HepG2 (cell line): ENCODE data around the gene PTCD3. TPM values are rescaled to one million over a fixed set of nuclear protein-coding genes. Genes with fewer than 3 reads are reported as not detected.

Source experiments
- ATAC-seq: fragments of 200-7000 bp; cut with Tn5 transposase; 3 replicates; pipeline ENCODE4 v1.9.1; 2020; ENCODE audit warnings: mild to moderate bottlenecking, moderate library complexity
- BruUV-seq: library from RNA; stranded (reverse); fragments of 400-500 nt; replicated peaks from 2 replicates; lab custom pipeline; 2021; lab: Mats Ljungman, UMichigan
- CTCF ChIA-PET: fragments of 300-600 bp; formaldehyde crosslinking; extraction: SDS; loops from one replicate; lab custom pipeline; 2021; ENCODE audit warnings: low total read pairs, inconsistent platforms, low intra/inter-chr PET ratio; lab: Yijun Ruan, JAX
- POLR2A ChIA-PET: fragments of 350-600 bp; sonication (Branson Sonifier 250); formaldehyde crosslinking; loops from one replicate; lab custom pipeline; 2020; ENCODE audit warnings: antibody characterized with exemption, inconsistent platforms; lab: Yijun Ruan, JAX
- DNase-seq: peaks from one replicate; pipeline ENCODE4 v3.0.0-alpha.2; 2015; ENCODE audit warnings: low spot score
- FAIRE-seq: peaks from 3 replicates; lab custom pipeline; 2011; peaks lifted over from hg19 to GRCh38; lab: Jason Lieb, UNC
- H2AFZ ChIP-seq: one replicate; pipeline ENCODE4 v1.6.1; 2011; ENCODE audit warnings: low read length, inconsistent platforms
- H3K27ac ChIP-seq: fragments of 300-600 bp; 3 replicates; pipeline ENCODE4 v1.8.0; 2011; ENCODE audit warnings: mixed run types, mild to moderate bottlenecking, mixed read lengths, low read length, inconsistent platforms; ENCODE audit not compliant: insufficient read depth; ENCODE audit errors: extremely low read length
- H3K27me3 ChIP-seq, 2 experiments: fragments of 200-600 bp in 1 of 2; 2 replicates in 1 of 2; 3 replicates in 1 of 2; pipeline versions ENCODE4 v1.6.0 to v1.8.0; 2011; ENCODE audit warnings: low read length in 2 of 2, mild to moderate bottlenecking in 2 of 2, moderate library complexity in 2 of 2, inconsistent platforms in 1 of 2; ENCODE audit not compliant: insufficient read depth in 2 of 2, control insufficient read depth in 1 of 2
- H3K36me3 ChIP-seq, 2 experiments: fragments of 200-600 bp in 1 of 2; replicated peaks in 1 of 2; 2 replicates in 1 of 2; 3 replicates in 1 of 2; pipeline versions ENCODE4 v1.5.1 to v1.8.0; 2011; ENCODE audit warnings: low read length in 2 of 2, inconsistent platforms in 1 of 2; ENCODE audit not compliant: insufficient read depth in 2 of 2, control insufficient read depth in 1 of 2
- H3K4me1 ChIP-seq: 2 replicates; pipeline ENCODE4 v1.5.1; 2012; ENCODE audit warnings: low read length, inconsistent platforms; ENCODE audit not compliant: insufficient read depth
- H3K4me2 ChIP-seq: 2 replicates; pipeline ENCODE4 v1.6.0; 2011; ENCODE audit warnings: low read depth, low read length, inconsistent platforms
- H3K4me3 ChIP-seq, 3 experiments: fragments of 200-600 bp in 1 of 3; sonication (generic), shearing (Covaris generic) in 1 of 3; replicated peaks in 1 of 3; 2 replicates each; pipeline ENCODE4 v1.5.1; 2011 to 2016; ENCODE audit warnings: low read length in 3 of 3, inconsistent platforms in 2 of 3, low read depth in 2 of 3, mild to moderate bottlenecking in 2 of 3, control low read depth in 1 of 3, mixed read lengths in 1 of 3; ENCODE audit not compliant: insufficient read depth in 1 of 3
- H3K79me2 ChIP-seq: one replicate; pipeline ENCODE4 v1.6.1; 2011; ENCODE audit warnings: low read length, inconsistent platforms; ENCODE audit not compliant: insufficient read depth
- H3K9ac ChIP-seq: 2 replicates; pipeline ENCODE4 v1.6.0; 2011; ENCODE audit warnings: mild to moderate bottlenecking, low read depth, low read length, inconsistent platforms; ENCODE audit not compliant: insufficient read depth
- H3K9me3 ChIP-seq: 2 replicates; pipeline ENCODE4 v1.5.1; 2012; ENCODE audit warnings: mild to moderate bottlenecking, low read length
- H4K20me1 ChIP-seq: 2 replicates; pipeline ENCODE4 v1.6.0; 2011; ENCODE audit warnings: inconsistent platforms, mild to moderate bottlenecking, low read length, moderate library complexity; ENCODE audit not compliant: insufficient read depth
- CREB1 ChIP-seq, 2 experiments: fragments of 450-650 bp in 1 of 2; IDR thresholded peaks; 2 replicates each; pipeline ENCODE4 v1.6.1; 2016 to 2017; ENCODE audit warnings: control low read depth in 1 of 2, mild to moderate bottlenecking in 1 of 2, missing compliant biosample characterization in 1 of 2, missing genetic modification characterization in 1 of 2
- ELK4 ChIP-seq: sonication (generic); formaldehyde crosslinking; IDR thresholded peaks from 2 replicates; pipeline ENCODE4 v1.9.0; 2021; ENCODE audit warnings: missing genetic modification reagents, borderline replicate concordance
- GABPB1 ChIP-seq: IDR thresholded peaks from 2 replicates; pipeline ENCODE4 v1.6.1; 2016; ENCODE audit warnings: mild to moderate bottlenecking, missing genetic modification reagents, moderate library complexity, missing compliant biosample characterization
- KDM2A ChIP-seq: sonication (generic); formaldehyde crosslinking; IDR thresholded peaks from 2 replicates; pipeline ENCODE4 v1.4.0; 2020; ENCODE audit warnings: low read depth, missing genetic modification reagents, borderline replicate concordance
- SRY ChIP-seq: sonication (generic); formaldehyde crosslinking; IDR thresholded peaks from 2 replicates; pipeline ENCODE4 v1.8.0; 2022; ENCODE audit warnings: mild to moderate bottlenecking, missing genetic modification reagents
- TEF ChIP-seq: sonication (generic); formaldehyde crosslinking; IDR thresholded peaks from 2 replicates; pipeline ENCODE4 v1.5.0; 2020; ENCODE audit warnings: missing genetic modification reagents
- ZBTB26 ChIP-seq: IDR thresholded peaks from 2 replicates; pipeline ENCODE4 v1.6.1; 2016; ENCODE audit warnings: missing compliant biosample characterization, missing genetic modification reagents, borderline replicate concordance
- ZBTB33 ChIP-seq: sonication (generic); formaldehyde crosslinking; IDR thresholded peaks from 2 replicates; pipeline ENCODE4 v1.4.0; 2020; ENCODE audit warnings: missing genetic modification reagents
- ZMYM2 ChIP-seq: sonication (generic); formaldehyde crosslinking; IDR thresholded peaks from 2 replicates; pipeline ENCODE4 v1.8.0; 2022; ENCODE audit warnings: mild to moderate bottlenecking, missing genetic modification reagents
- ZNF44 ChIP-seq: sonication (generic); formaldehyde crosslinking; IDR thresholded peaks from 2 replicates; pipeline ENCODE4 v1.5.1; 2020; ENCODE audit warnings: mild to moderate bottlenecking, missing genetic modification reagents
- ZNF639 ChIP-seq: conservative IDR thresholded peaks from 2 replicates; pipeline ENCODE4 v1.6.1; 2018; ENCODE audit warnings: missing genetic modification reagents
- ZZZ3 ChIP-seq: sonication (generic); formaldehyde crosslinking; IDR thresholded peaks from 2 replicates; pipeline ENCODE4 v1.4.0; 2020; ENCODE audit warnings: missing genetic modification reagents, mild to moderate bottlenecking, borderline replicate concordance
- whole genome bisulfite sequencing: methylation state at CpG from one replicate; pipeline ENCODE4 v1.1.6; 2017; ENCODE audit warnings: low lambda C conversion rate; 5-methylcytosine and 5-hydroxymethylcytosine counted together
- in situ Hi-C: cut with HindIII; loops from 2 replicates; pipeline ENCODE4 v1.10.0; 2017; ENCODE audit warnings: low pct_unique_long_range_greater_than_20kb; ENCODE audit not compliant: extremely low pct_ligation_motif_present
- intact Hi-C: fragments of 100-400 bp; cut with micrococcal nuclease; formaldehyde crosslinking; loops from one replicate; pipeline ENCODE4 v1.10.0; 2022; ENCODE audit not compliant: unreplicated experiment
- polyA plus RNA-seq, 8 experiments: library from polyadenylated mRNA; depleted of rRNA in 3 of 8; stranded (reverse) in 7 of 8; unstranded in 1 of 8; fragments of >200 nt; fragmentation: Illumina TruSeq in 4 of 8; extraction: Trizol in 4 of 8; gene quantifications; 2 replicates each; pipeline versions ENCODE4 v1.2.1 to v1.2.3, GENCODE V29; 2011 to 2016; ENCODE audit warnings: low read depth in 4 of 8, missing spikeins in 1 of 8, mixed read lengths in 1 of 8; ENCODE audit not compliant: insufficient read depth in 1 of 8
- total RNA-seq, 5 experiments: library from RNA; depleted of rRNA; stranded (reverse); fragments of >200 nt; fragmentation: Illumina TruSeq; extraction: Trizol; gene quantifications; 2 replicates each; pipeline ENCODE4 v1.2.3, GENCODE V29; 2016; ENCODE audit warnings: low read depth in 1 of 5

The PTCD3 gene
- total and polyA plus RNA-seq, 2 of the 13 experiments (the other 11 are each of a cell fraction or from before 2014, with no cell fraction given): 124 to 309 TPM

GRCh38 chr2:86123328-86123925 lies 17.4 kb downstream of the PTCD3 start:
- H3K36me3 ChIP-seq: peaks cover 60 to 99% of the 10 kb centered on the region in 2 experiments
- intact Hi-C loops: no loop called here
- no peak overlapping the region for H3K4me3 ChIP-seq
- no peaks in the 10 kb centered on the region for H3K79me2 ChIP-seq
- ATAC-seq (no peak), DNase-seq (no peak), FAIRE-seq (no peak)
- no peak overlapping the region for H3K4me2 ChIP-seq
- H3K27ac ChIP-seq: no peak overlapping the region
- ChIA-PET CTCF (no interaction called here), POLR2A (no interaction called here)
- peaks cover 3% of the 10 kb centered on the region for H3K4me1 ChIP-seq
- in situ Hi-C loops: no loop called here
- no peaks in the 10 kb centered on the region for H3K9me3 ChIP-seq
- WGBS: 93% methylated on average over 5 of the region's 5 CpGs
- H3K9ac ChIP-seq: no peak overlapping the region
- no TSS peak for BruUV-seq
- no peaks in the 10 kb centered on the region for H4K20me1 ChIP-seq
- H2AFZ ChIP-seq: no peak overlapping the region
- no peaks in the 10 kb centered on the region for H3K27me3 ChIP-seq
- TF ChIP-seq ZMYM2: no peak
- TF ChIP-seq ZNF639 (CRISPR knock-in tag): no peak
- TF ChIP-seq ZBTB33 (CRISPR knock-in tag): no peak
- no peak for TF ChIP-seq ZZZ3
- TF ChIP-seq SRY: no peak
- no peak for TF ChIP-seq KDM2A (CRISPR knock-in tag)
- no peak for TF ChIP-seq GABPB1 (CRISPR knock-in tag)
- TF ChIP-seq ZNF44: no peak
- TF ChIP-seq CREB1 (IDR thresholded peaks at IDR 0.05): no peak
- no peak for TF ChIP-seq CREB1 (CRISPR knock-in tag; IDR thresholded peaks at IDR 0.05)
- TF ChIP-seq TEF (CRISPR knock-in tag): no peak
- no peak for TF ChIP-seq ZBTB26 (CRISPR knock-in tag)
- TF ChIP-seq ELK4 (CRISPR knock-in tag): no peak
